ENCODE results near the gene ITSN1. TPM values are rescaled to one million over a fixed set of nuclear protein-coding genes. Genes with fewer than 3 reads are reported as not detected.
A peak's percentile ranks its signal among the peaks of the same experiment; 100 is the strongest.
"Not testable (repeated sequence)": the region's sequence is repeated elsewhere in the genome, so short reads cannot be mapped to it uniquely, and the experiment has no call there.

Gene ITSN1
- total RNA-seq, 8 experiments from 2014 or later = 27.8 to 89.0 (median 36.4) TPM

- in situ Hi-C loops (cut with MboI; ENCODE audit: low pct_unique_long_range_greater_than_20kb in 2 of 9, low sequenced_read_pairs in 9 of 9, unreplicated experiment in 9 of 9) = no loop called here
- H3K27ac ChIP-seq = no peak overlapping the region
- no peak for ATAC-seq (replicated peaks in 6 of 8)
- WGBS, 10 experiments = 81 to 100% (median 97%) methylated on average over 2 to 17 of the region's 18 CpGs; no CpG with 5 or more reads in 1 of the 10 experiments
- H3K4me1 ChIP-seq (replicated peaks in 1 of 2) = no peaks in the 10 kb centered on the region
- H3K4me3 ChIP-seq = no peak overlapping the region
Measured at GRCh38 chr21:33771976-33772375, 129.7 kb downstream of the ITSN1 start.

DNA sequence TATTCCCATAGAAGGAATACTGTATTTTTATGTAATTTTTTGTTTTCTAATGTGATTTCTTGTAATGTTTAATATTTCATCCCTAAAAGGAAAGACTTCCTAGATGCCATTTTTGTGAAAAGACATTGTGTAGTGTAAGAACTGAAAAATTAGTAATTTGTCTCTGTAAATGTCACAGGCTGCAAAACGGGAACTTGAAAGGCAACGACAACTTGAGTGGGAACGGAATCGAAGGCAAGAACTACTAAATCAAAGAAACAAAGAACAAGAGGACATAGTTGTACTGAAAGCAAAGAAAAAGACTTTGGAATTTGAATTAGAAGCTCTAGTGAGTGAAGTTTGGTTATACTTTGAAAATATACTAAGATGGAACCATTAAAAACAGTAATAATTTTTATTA, 132.2 kb downstream of the ITSN1 start:
- 36 to 98% (median 75%) methylated on average over 3 to 4 of the region's 4 CpGs for WGBS, 10 experiments
- no peak overlapping the region for H3K27ac ChIP-seq
- H3K4me1 ChIP-seq (replicated peaks in 1 of 2) = no peaks in the 10 kb centered on the region
- in situ Hi-C loops (cut with MboI; ENCODE audit: low pct_unique_long_range_greater_than_20kb in 2 of 9, low sequenced_read_pairs in 9 of 9, unreplicated experiment in 9 of 9) = no loop called here
- H3K4me3 ChIP-seq = no peak overlapping the region
- no peak for ATAC-seq (replicated peaks in 6 of 8)

GRCh38 chr21:33775100-33775828, 133.0 kb downstream of the ITSN1 start:
- peak in 1 of 8 experiments; percentile 32 for ATAC-seq (replicated peaks in 6 of 8)
- WGBS, 10 experiments = 83 to 100% (median 100%) methylated on average over 1 to 2 of the region's 2 CpGs; no CpG with 5 or more reads in 5 of the 10 experiments

GRCh38 chr21:33780631-33781030, 138.3 kb downstream of the ITSN1 start:
- Histone ChIP-seq H3K4me1 (replicated peaks in 1 of 2) (no peaks in the 10 kb centered on the region), H3K4me3 (no peak overlapping the region), H3K27ac (no peak overlapping the region)
- WGBS, 10 experiments = 50 to 100% (median 94%) methylated on average over 1 to 2 of the region's 2 CpGs
- in situ Hi-C loops (cut with MboI; ENCODE audit: low pct_unique_long_range_greater_than_20kb in 2 of 9, low sequenced_read_pairs in 9 of 9, unreplicated experiment in 9 of 9) = no loop called here
- ATAC-seq (replicated peaks in 6 of 8) = no peak

More at GRCh38 chr21:33775100-33775828, 133.0 kb downstream of the ITSN1 start:
- no peaks in the 10 kb centered on the region for H3K4me1 ChIP-seq (replicated peaks in 1 of 2)
- H3K27ac ChIP-seq = no peak overlapping the region
- in situ Hi-C loops (cut with MboI; ENCODE audit: low pct_unique_long_range_greater_than_20kb in 2 of 9, low sequenced_read_pairs in 9 of 9, unreplicated experiment in 9 of 9) = no loop called here
- no peak overlapping the region for H3K4me3 ChIP-seq

GRCh38 chr21:33781121-33781520, 138.8 kb downstream of the ITSN1 start:
- 42 to 100% (median 96%) methylated on average over 1 to 2 of the region's 2 CpGs; no CpG with 5 or more reads in 1 of the 10 experiments for WGBS, 10 experiments
- ATAC-seq (replicated peaks in 6 of 8) = peak in 2 of 8 experiments; percentile 36 to 38
- Histone ChIP-seq H3K27ac (no peak overlapping the region), H3K4me1 (replicated peaks in 1 of 2) (no peaks in the 10 kb centered on the region), H3K4me3 (no peak overlapping the region)
- in situ Hi-C loops (cut with MboI; ENCODE audit: low pct_unique_long_range_greater_than_20kb in 2 of 9, low sequenced_read_pairs in 9 of 9, unreplicated experiment in 9 of 9) = no loop called here

DNA sequence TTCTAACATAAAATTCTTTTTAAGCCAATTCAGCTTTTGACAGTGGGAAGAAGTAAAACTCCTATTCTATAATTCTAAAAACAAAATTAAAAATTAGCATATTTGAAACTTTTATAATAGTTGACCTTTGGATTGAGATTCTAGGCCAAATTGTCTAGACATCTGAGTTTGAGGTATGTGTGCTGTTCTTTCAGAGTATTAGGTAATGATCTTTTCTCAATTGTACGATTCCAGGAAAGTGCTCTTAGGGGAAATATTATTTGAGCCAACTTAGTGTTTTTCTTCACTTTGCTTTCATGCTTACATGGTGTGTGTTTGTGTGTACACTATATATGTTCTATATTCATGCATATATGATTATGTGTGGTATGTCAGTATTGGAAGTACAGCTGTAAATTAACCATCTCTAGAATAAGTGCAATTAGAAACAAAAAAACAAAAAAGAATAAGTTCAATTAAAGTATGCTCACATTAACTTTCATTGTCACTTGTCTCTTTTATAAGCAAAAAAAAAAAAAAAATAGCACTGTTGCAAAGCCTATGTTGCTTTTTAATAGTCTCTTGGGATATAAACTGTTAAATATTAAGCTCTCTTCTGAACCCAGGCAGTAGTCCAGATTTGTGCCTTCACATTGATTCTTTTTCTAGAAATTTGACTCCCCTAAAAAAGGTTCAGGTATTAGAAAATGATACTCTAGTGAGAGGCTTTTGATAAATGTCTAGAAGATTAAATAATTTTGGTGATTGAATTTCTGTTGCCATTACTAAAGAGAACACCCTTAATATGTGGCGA, 141.1 kb downstream of the ITSN1 start:
- no peak for ATAC-seq (replicated peaks in 6 of 8)
- in situ Hi-C loops (cut with MboI; ENCODE audit: low pct_unique_long_range_greater_than_20kb in 2 of 9, low sequenced_read_pairs in 9 of 9, unreplicated experiment in 9 of 9) = no loop called here
- Histone ChIP-seq H3K27ac (no peak overlapping the region), H3K4me1 (replicated peaks in 1 of 2) (no peaks in the 10 kb centered on the region), H3K4me3 (no peak overlapping the region)
- 75 to 100% (median 100%) methylated on average over 1 to 2 of the region's 2 CpGs for WGBS, 10 experiments

GRCh38 chr21:33787431-33787830, 145.1 kb downstream of the ITSN1 start:
- in situ Hi-C loops (cut with MboI; ENCODE audit: low pct_unique_long_range_greater_than_20kb in 2 of 9, low sequenced_read_pairs in 9 of 9, unreplicated experiment in 9 of 9) = no loop called here
- no peak overlapping the region for H3K4me3 ChIP-seq
- H3K4me1 ChIP-seq (replicated peaks in 1 of 2) = peaks cover 0 to 5% of the 10 kb centered on the region in 2 donors
- 10 to 100% (median 64%) methylated on average over 1 to 2 of the region's 2 CpGs for WGBS, 10 experiments
- no peak overlapping the region for H3K27ac ChIP-seq
- ATAC-seq (replicated peaks in 6 of 8) = peak in 2 of 8 experiments; percentile 49 to 84

GRCh38 chr21:33788438-33788837, 146.1 kb downstream of the ITSN1 start:
- WGBS, 10 experiments = 80 to 100% (median 96%) methylated on average over 1 to 5 of the region's 5 CpGs; no CpG with 5 or more reads in 1 of the 10 experiments
- ATAC-seq (replicated peaks in 6 of 8); in situ Hi-C loops (cut with MboI; ENCODE audit: low pct_unique_long_range_greater_than_20kb in 2 of 9, low sequenced_read_pairs in 9 of 9, unreplicated experiment in 9 of 9); H3K4me1 ChIP-seq (replicated peaks in 1 of 2); H3K27ac ChIP-seq; H3K4me3 ChIP-seq: not testable (repeated sequence)

- in situ Hi-C loops (cut with MboI; ENCODE audit: low pct_unique_long_range_greater_than_20kb in 2 of 9, low sequenced_read_pairs in 9 of 9, unreplicated experiment in 9 of 9) = no loop called here
- Histone ChIP-seq H3K27ac (no peak overlapping the region), H3K4me3 (no peak overlapping the region), H3K4me1 (replicated peaks in 1 of 2) (peaks cover 0 to 7% of the 10 kb centered on the region in 2 donors)
- no peak for ATAC-seq (replicated peaks in 6 of 8)
- 11 to 80% (median 50%) methylated on average over 1 of the region's 1 CpG; no CpG with 5 or more reads in 3 of the 10 experiments for WGBS, 10 experiments
Measured at GRCh38 chr21:33789697-33790096, 147.4 kb downstream of the ITSN1 start.

- Histone ChIP-seq H3K4me1 (replicated peaks in 1 of 2) (peaks cover 0 to 8% of the 10 kb centered on the region in 2 donors), H3K27ac (no peak overlapping the region), H3K4me3 (no peak overlapping the region)
- no peak for ATAC-seq (replicated peaks in 6 of 8)
- 64 to 100% (median 95%) methylated on average over 2 to 3 of the region's 3 CpGs; no CpG with 5 or more reads in 1 of the 10 experiments for WGBS, 10 experiments
- in situ Hi-C loops (cut with MboI; ENCODE audit: low pct_unique_long_range_greater_than_20kb in 2 of 9, low sequenced_read_pairs in 9 of 9, unreplicated experiment in 9 of 9) = no loop called here
Measured at GRCh38 chr21:33791073-33791472, 148.8 kb downstream of the ITSN1 start.

DNA sequence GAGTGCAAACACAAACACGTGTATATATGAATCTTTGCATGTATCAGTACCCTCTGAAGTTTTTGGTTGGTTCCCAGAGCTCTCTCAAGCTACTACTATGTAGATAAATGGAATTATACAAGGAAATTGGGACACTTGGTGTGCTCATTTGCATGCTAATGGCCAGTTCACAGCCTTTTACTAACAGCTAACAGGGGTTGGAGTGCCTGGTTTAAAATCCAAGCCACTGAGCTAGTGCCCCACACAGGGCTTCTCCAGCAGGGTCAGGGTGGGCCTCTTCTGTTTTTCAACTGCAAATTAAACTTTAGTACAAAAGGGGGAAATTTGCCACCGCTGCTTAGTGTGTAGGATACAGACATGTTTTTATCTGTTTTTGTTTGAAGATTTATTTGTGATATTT, 152.3 kb downstream of the ITSN1 start:
- WGBS, 10 experiments = 20 to 100% (median 60%) methylated on average over 1 to 2 of the region's 2 CpGs; no CpG with 5 or more reads in 3 of the 10 experiments
- in situ Hi-C loops (cut with MboI; ENCODE audit: low pct_unique_long_range_greater_than_20kb in 2 of 9, low sequenced_read_pairs in 9 of 9, unreplicated experiment in 9 of 9) = no loop called here
- peaks cover 0 to 7% of the 10 kb centered on the region in 2 donors for H3K4me1 ChIP-seq (replicated peaks in 1 of 2)
- ATAC-seq (replicated peaks in 6 of 8) = peak in 1 of 8 experiments; percentile 24
- no peak overlapping the region for H3K4me3 ChIP-seq
- no peak overlapping the region for H3K27ac ChIP-seq

DNA sequence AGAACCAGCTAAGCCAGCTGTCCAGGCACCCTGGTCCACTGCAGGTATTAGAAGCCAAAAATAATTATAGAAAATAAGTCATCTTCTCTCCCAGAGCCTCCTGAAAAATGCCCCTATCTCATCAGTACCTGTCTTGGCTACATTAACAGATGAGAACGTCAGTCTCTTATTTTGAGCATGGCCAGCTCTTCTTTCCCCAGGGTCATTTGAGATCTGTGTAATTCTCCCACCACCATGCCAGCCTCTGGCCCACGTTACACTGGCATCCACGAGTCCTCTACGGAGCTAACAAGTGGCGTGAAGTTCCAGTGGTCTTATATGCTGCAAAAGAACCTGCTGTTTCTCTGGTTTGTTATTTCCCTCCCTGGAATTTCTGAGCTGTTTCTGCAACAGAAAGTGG, 155.3 kb downstream of the ITSN1 start:
- ATAC-seq (replicated peaks in 6 of 8) = no peak
- Histone ChIP-seq H3K27ac (no peak overlapping the region), H3K4me1 (replicated peaks in 1 of 2) (peaks cover 0 to 4% of the 10 kb centered on the region in 2 donors), H3K4me3 (no peak overlapping the region)
- WGBS, 10 experiments = 80 to 100% (median 93%) methylated on average over 1 to 5 of the region's 5 CpGs; no CpG with 5 or more reads in 2 of the 10 experiments
- in situ Hi-C loops (cut with MboI; ENCODE audit: low pct_unique_long_range_greater_than_20kb in 2 of 9, low sequenced_read_pairs in 9 of 9, unreplicated experiment in 9 of 9) = no loop called here

GRCh38 chr21:33799378-33800090, 157.2 kb downstream of the ITSN1 start:
- 60 to 93% (median 88%) methylated on average over 1 to 4 of the region's 5 CpGs; no CpG with 5 or more reads in 2 of the 10 experiments for WGBS, 10 experiments

More at GRCh38 chr21:33799378-33800090, 157.2 kb downstream of the ITSN1 start:
- Histone ChIP-seq H3K4me3 (no peak overlapping the region), H3K27ac (no peak overlapping the region), H3K4me1 (replicated peaks in 1 of 2) (peaks cover 0 to 3% of the 10 kb centered on the region in 2 donors)
- in situ Hi-C loops (cut with MboI; ENCODE audit: low pct_unique_long_range_greater_than_20kb in 2 of 9, low sequenced_read_pairs in 9 of 9, unreplicated experiment in 9 of 9) = no loop called here
- ATAC-seq (replicated peaks in 6 of 8) = no peak
